ENCODE measurements around the gene ZNF594. TPM values are rescaled to one million over a fixed set of nuclear protein-coding genes. Genes with fewer than 3 reads are reported as not detected.
A peak's percentile ranks its signal among the peaks of the same experiment; 100 is the strongest.

The ZNF594 gene
- total and polyA plus RNA-seq, 2 donors (not counting 3 experiments of a cell fraction or from before 2014, with no cell fraction given): 1.2 to 5.8 TPM

DNA sequence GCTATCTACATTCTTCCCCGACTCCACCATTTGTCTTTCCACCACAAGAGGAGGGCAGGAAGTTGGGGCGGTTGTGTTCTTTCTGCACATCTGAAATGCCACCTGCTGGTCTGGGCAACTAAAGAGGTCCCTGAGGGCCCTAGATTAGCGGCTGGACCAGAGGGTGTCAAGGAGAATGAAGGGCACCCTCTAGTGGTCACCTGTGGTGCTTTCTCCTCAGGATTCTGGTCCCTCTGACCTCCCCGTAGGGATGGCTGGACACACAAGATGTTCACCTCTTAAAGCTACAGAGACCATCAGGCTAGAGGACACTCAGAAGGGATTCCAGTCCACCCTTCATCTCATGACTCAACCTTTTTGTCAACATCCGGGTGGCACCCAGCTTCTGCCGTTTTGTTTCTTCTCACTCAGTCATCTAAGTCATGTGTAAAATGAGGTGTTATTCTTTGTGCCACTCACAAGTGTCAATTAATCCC lies 45.9 kb upstream of the ZNF594 start:
- no peaks in the 10 kb centered on the region for H3K27me3 ChIP-seq (ENCODE audit: control insufficient read depth in 2 of 2, insufficient read depth in 2 of 2, low read length in 2 of 2)
- no peak overlapping the region for H3K27ac ChIP-seq (ENCODE audit: insufficient read depth, low read depth, low read length)
- FAIRE-seq: peak; percentile 91
- no peaks in the 10 kb centered on the region for H3K79me2 ChIP-seq (ENCODE audit: control insufficient read depth, insufficient read depth, low read length)
- intact Hi-C loops (cut with micrococcal nuclease): loop anchor here (1.0 kb wide), 1 partner anchor 40 kb away; no protein-coding TSS in a partner anchor
- DNase-seq (ENCODE audit: low read depth, low spot score): peak; percentile 64
- H3K4me1 ChIP-seq (ENCODE audit: control insufficient read depth, extremely low read depth, insufficient read depth, low read length): no peaks in the 10 kb centered on the region
- no peaks in the 10 kb centered on the region for H4K20me1 ChIP-seq (replicated peaks; ENCODE audit: control insufficient read depth, extremely low read depth, insufficient read depth, low read length)
- no peak overlapping the region for H3K4me2 ChIP-seq (ENCODE audit: insufficient read depth, low read length)
- POLR2A ChIA-PET: no interaction called here
- no peaks in the 10 kb centered on the region for H3K9me3 ChIP-seq (replicated peaks; ENCODE audit: control insufficient read depth, insufficient read depth, low read length)
- no peaks in the 10 kb centered on the region for H3K9me1 ChIP-seq (replicated peaks; ENCODE audit: control insufficient read depth, extremely low read depth, insufficient read depth, low read length)
- BruUV-seq (replicated peaks): no TSS peak
- CTCF ChIA-PET: interaction anchor here (0.7 to 2.7 kb wide), 12 partner anchors 9 to 201 kb away, joined by 3 to 30 read pairs (median 4); partner anchors contain the start of genes C1QBP and ZNF594
- H3K4me3 ChIP-seq (replicated peaks in 1 of 3; ENCODE audit: insufficient read depth in 1 of 3, low read depth in 1 of 3, low read length in 3 of 3): no peak overlapping the region
- H3K9ac ChIP-seq (replicated peaks; ENCODE audit: extremely low read depth, insufficient read depth, low read length): no peak overlapping the region
- TF ChIP-seq, protein P1, sequence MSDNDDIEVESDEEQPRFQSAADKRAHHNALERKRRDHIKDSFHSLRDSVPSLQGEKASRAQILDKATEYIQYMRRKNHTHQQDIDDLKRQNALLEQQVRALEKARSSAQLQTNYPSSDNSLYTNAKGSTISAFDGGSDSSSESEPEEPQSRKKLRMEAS (IDR thresholded peaks at IDR 0.05; ENCODE audit: insufficient read depth, insufficient read length): no peak
- TF ChIP-seq, protein P2, sequence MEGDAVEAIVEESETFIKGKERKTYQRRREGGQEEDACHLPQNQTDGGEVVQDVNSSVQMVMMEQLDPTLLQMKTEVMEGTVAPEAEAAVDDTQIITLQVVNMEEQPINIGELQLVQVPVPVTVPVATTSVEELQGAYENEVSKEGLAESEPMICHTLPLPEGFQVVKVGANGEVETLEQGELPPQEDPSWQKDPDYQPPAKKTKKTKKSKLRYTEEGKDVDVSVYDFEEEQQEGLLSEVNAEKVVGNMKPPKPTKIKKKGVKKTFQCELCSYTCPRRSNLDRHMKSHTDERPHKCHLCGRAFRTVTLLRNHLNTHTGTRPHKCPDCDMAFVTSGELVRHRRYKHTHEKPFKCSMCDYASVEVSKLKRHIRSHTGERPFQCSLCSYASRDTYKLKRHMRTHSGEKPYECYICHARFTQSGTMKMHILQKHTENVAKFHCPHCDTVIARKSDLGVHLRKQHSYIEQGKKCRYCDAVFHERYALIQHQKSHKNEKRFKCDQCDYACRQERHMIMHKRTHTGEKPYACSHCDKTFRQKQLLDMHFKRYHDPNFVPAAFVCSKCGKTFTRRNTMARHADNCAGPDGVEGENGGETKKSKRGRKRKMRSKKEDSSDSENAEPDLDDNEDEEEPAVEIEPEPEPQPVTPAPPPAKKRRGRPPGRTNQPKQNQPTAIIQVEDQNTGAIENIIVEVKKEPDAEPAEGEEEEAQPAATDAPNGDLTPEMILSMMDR (IDR thresholded peaks at IDR 0.05; ENCODE audit: extremely low read depth in 1 of 2, insufficient read depth in 1 of 2, low read depth in 1 of 2, low read length in 2 of 2): peak; percentile 76 to 77
- dilution Hi-C loops (cut with MboI; ENCODE audit: extremely low pct_ligation_motif_present, low sequenced_read_pairs): no loop called here
- H3K36me3 ChIP-seq (ENCODE audit: control insufficient read depth in 2 of 2, extremely low read depth in 1 of 2, insufficient read depth in 2 of 2, low read length in 2 of 2): no peaks in the 10 kb centered on the region
- H2AFZ ChIP-seq (ENCODE audit: low read depth, low read length): no peak overlapping the region

DNA sequence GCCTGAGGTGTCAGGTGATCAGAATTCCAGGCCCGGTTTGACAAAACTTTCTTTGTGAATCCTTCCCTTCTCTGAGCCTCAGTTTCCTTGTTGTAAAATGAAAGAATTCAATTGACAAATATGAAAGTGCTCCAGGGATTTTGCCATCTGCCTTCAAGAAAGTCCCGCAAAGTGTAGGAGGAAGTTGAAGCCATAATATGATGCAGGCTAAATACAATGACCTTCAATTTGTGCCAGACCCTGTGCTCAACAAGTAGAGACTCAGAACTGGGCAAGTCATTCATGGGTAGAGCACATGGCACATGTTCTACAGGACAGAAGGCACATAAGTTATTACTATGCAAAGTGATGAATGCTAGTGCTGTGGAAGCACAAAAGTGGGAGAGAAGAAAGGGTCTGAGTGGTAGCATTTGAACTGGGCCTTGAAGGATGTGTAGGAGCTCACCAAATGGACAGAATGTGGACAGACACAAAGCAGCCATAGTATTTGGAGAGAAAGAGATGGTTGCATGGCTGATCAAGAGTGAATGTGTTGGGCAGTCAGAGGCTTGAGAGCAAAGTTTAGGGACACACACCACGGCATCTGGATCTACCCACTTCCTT lies 45.4 kb upstream of the ZNF594 start:
- DNase-seq (ENCODE audit: low read depth, low spot score): no peak
- no peaks in the 10 kb centered on the region for H3K9me3 ChIP-seq (replicated peaks; ENCODE audit: control insufficient read depth, insufficient read depth, low read length)
- H3K9ac ChIP-seq (replicated peaks; ENCODE audit: extremely low read depth, insufficient read depth, low read length): no peak overlapping the region
- H3K36me3 ChIP-seq (ENCODE audit: control insufficient read depth in 2 of 2, extremely low read depth in 1 of 2, insufficient read depth in 2 of 2, low read length in 2 of 2): no peaks in the 10 kb centered on the region
- no peaks in the 10 kb centered on the region for H3K4me1 ChIP-seq (ENCODE audit: control insufficient read depth, extremely low read depth, insufficient read depth, low read length)
- intact Hi-C loops (cut with micrococcal nuclease): loop anchor here (1.0 kb wide), 1 partner anchor 40 kb away; no protein-coding TSS in a partner anchor
- TF ChIP-seq, protein P2 (IDR thresholded peaks at IDR 0.05; ENCODE audit: extremely low read depth in 1 of 2, insufficient read depth in 1 of 2, low read depth in 1 of 2, low read length in 2 of 2): no peak
- TF ChIP-seq JUN (IDR thresholded peaks at IDR 0.05; ENCODE audit: borderline replicate concordance, insufficient read depth, insufficient read length, low read depth) (no peak), MYC (IDR thresholded peaks at IDR 0.05; ENCODE audit: low read depth, low read length) (no peak), POLR2AphosphoS5 (IDR thresholded peaks at IDR 0.05; ENCODE audit: insufficient read depth, low read depth, low read length) (no peak), POLR2A (IDR thresholded peaks at IDR 0.05; ENCODE audit: low read depth, low read length) (no peak), GATA2 (IDR thresholded peaks at IDR 0.05; ENCODE audit: insufficient read depth, insufficient read length, low read depth, low read length) (no peak), EZH2 (IDR thresholded peaks at IDR 0.05; ENCODE audit: borderline replicate concordance, low read depth, low read length, severe bottlenecking) (no peak), FOS (IDR thresholded peaks at IDR 0.05; ENCODE audit: borderline replicate concordance, insufficient read depth, low read length) (no peak)
- TF ChIP-seq, protein P1 (IDR thresholded peaks at IDR 0.05; ENCODE audit: insufficient read depth, insufficient read length): no peak
- dilution Hi-C loops (cut with MboI; ENCODE audit: extremely low pct_ligation_motif_present, low sequenced_read_pairs): no loop called here
- ChIA-PET CTCF (interaction anchor here (0.9 to 2.7 kb wide), 10 partner anchors 9 to 70 kb away, joined by 3 to 30 read pairs (median 4); partner anchors contain the start of gene ZNF594), POLR2A (no interaction called here)
- H3K9me1 ChIP-seq (replicated peaks; ENCODE audit: control insufficient read depth, extremely low read depth, insufficient read depth, low read length): no peaks in the 10 kb centered on the region
- no peak overlapping the region for H3K4me2 ChIP-seq (ENCODE audit: insufficient read depth, low read length)
- BruUV-seq (replicated peaks): no TSS peak
- H3K27ac ChIP-seq (ENCODE audit: insufficient read depth, low read depth, low read length): no peak overlapping the region
- no peaks in the 10 kb centered on the region for H4K20me1 ChIP-seq (replicated peaks; ENCODE audit: control insufficient read depth, extremely low read depth, insufficient read depth, low read length)
- H3K79me2 ChIP-seq (ENCODE audit: control insufficient read depth, insufficient read depth, low read length): no peaks in the 10 kb centered on the region
- no peak overlapping the region for H2AFZ ChIP-seq (ENCODE audit: low read depth, low read length)
- no peak overlapping the region for H3K4me3 ChIP-seq (replicated peaks in 1 of 3; ENCODE audit: insufficient read depth in 1 of 3, low read depth in 1 of 3, low read length in 3 of 3)
- no peak for FAIRE-seq
- no peaks in the 10 kb centered on the region for H3K27me3 ChIP-seq (ENCODE audit: control insufficient read depth in 2 of 2, insufficient read depth in 2 of 2, low read length in 2 of 2)

Data from endothelial cell of umbilical vein (primary cell).